Measurements from ENCODE around the gene KRT16. TPM values are rescaled to one million over a fixed set of nuclear protein-coding genes. Genes with fewer than 3 reads are reported as not detected.

The KRT16 gene
- total RNA-seq, 1 experiment from 2014 or later, result 0.61 TPM

GRCh38 chr17:41571561-41572434 lies 40.8 kb downstream of the KRT16 start, which contains the start of gene KRT9:
Gene KRT9 (minus strand): TSS chr17:41572059. CDS start chr17:41571992, 67 bp downstream.
- ATAC-seq, result no peak
- H3K36me3 ChIP-seq (ENCODE audit: control insufficient read depth in 1 of 2, insufficient read depth in 2 of 2, low read length in 2 of 2), result no peaks in the 10 kb centered on the region
- no peaks in the 10 kb centered on the region for H3K27me3 ChIP-seq (ENCODE audit: insufficient read depth, low read length)
- ChIA-PET POLR2A (no interaction called here), CTCF (interaction anchor here (1.0 to 1.5 kb wide), 2 partner anchors 7 to 22 kb away, joined by 3 to 4 read pairs; no protein-coding TSS in a partner anchor), RAD21 (ENCODE audit: low non-redundant PET in 1 of 2, low total read pairs in 2 of 2, uncharacterized antibody in 2 of 2, unreplicated experiment in 2 of 2) (interaction anchor here in 1 of 2 experiments (1.1 kb wide), 1 partner anchor 12 kb away, joined by 3 read pairs; no protein-coding TSS in a partner anchor)
- intact Hi-C loops (cut with micrococcal nuclease), result no loop called here
- DNase-seq (ENCODE audit: low read depth, low spot score), result no peak
- no peak within 1 kb of the TSS for H3K4me3 ChIP-seq (replicated peaks in 1 of 2; ENCODE audit: low read depth in 1 of 2, low read length in 2 of 2)
- H3K4me1 ChIP-seq (ENCODE audit: control insufficient read depth in 1 of 2, insufficient read depth in 2 of 2, low read length in 2 of 2), result peaks cover under 1 to 8% of the 10 kb centered on the region in 2 experiments; a peak in 3 of 4 replicates
- no peaks in the 10 kb centered on the region for H4K20me1 ChIP-seq (ENCODE audit: insufficient read depth)
- no peak within 1 kb of the TSS for H3K4me2 ChIP-seq (ENCODE audit: low read length)
- H3K9me3 ChIP-seq (ENCODE audit: control insufficient read depth in 1 of 2, insufficient read depth in 1 of 2, low read depth in 1 of 2, low read length in 2 of 2), result no peaks in the 10 kb centered on the region
- H3K9me2 ChIP-seq (ENCODE audit: insufficient read depth), result no peaks in the 10 kb centered on the region
- no peaks in the 10 kb centered on the region for H3K79me2 ChIP-seq (ENCODE audit: insufficient read depth, low read length)
- no peak within 1 kb of the TSS for H3K9ac ChIP-seq (ENCODE audit: low read length)
- no peak within 1 kb of the TSS for H3K27ac ChIP-seq (ENCODE audit: low read depth, low read length)
- no peak for TF ChIP-seq REST (IDR thresholded peaks at IDR 0.05; ENCODE audit: low read depth)
- no peak for TF ChIP-seq ZFX (IDR thresholded peaks at IDR 0.05)
- no peak for TF ChIP-seq CEBPB (IDR thresholded peaks at IDR 0.05; ENCODE audit: low read depth)
- TF ChIP-seq RAD21 (IDR thresholded peaks at IDR 0.05; ENCODE audit: low read depth), result no peak
- no peak for TF ChIP-seq MAX (IDR thresholded peaks at IDR 0.05)
- TF ChIP-seq SRF (IDR thresholded peaks at IDR 0.05; ENCODE audit: low read depth), result no peak
- TF ChIP-seq ZNF274 (IDR thresholded peaks at IDR 0.05; ENCODE audit: low read depth, low read length), result no peak
- no peak within 1 kb of the TSS for H2AFZ ChIP-seq (ENCODE audit: low read depth, low read length, poor library complexity, severe bottlenecking)
- BruUV-seq (replicated peaks), result no TSS peak
